Stimulated activated CD4-positive, alpha-beta T cell treated with anti-CD3 and anti-CD28 coated beads, Interleukin-1b, Interleukin-23, amount 100 ng/mL, for 24 hours (primary cell): ENCODE measurements around the gene GPR12.
"Not testable (repeated sequence)": the region's sequence is repeated elsewhere in the genome, so short reads cannot be mapped to it uniquely, and the experiment has no call there.

Experiments
- DNase-seq, 4 experiments: peaks; one replicate each; pipeline ENCODE4 v3.0.0-alpha.2; 2020; ENCODE audit warnings: low read depth in 4 of 4, low spot score in 1 of 4

The GPR12 gene

GRCh38 chr13:26749285-26749684, 11.3 kb downstream of the GPR12 start:
- no peak for DNase-seq

GRCh38 chr13:26747706-26748105, 12.9 kb downstream of the GPR12 start:
- no peak for DNase-seq

GRCh38 chr13:26743971-26744370, 16.6 kb downstream of the GPR12 start:
- DNase-seq, result no peak

- DNase-seq, result no peak
These were observed 17.8 kb downstream of the GPR12 start for GRCh38 chr13:26742691-26743358.

- DNase-seq, result no peak
These were observed 24.9 kb downstream of the GPR12 start for GRCh38 chr13:26735677-26736076.

GRCh38 chr13:26727633-26728032, 33.0 kb downstream of the GPR12 start:
- no peak for DNase-seq

- no peak for DNase-seq
These were observed 33.5 kb downstream of the GPR12 start for GRCh38 chr13:26727122-26727521.

- DNase-seq, result no peak
These were observed 33.9 kb downstream of the GPR12 start for GRCh38 chr13:26726684-26727083.

GRCh38 chr13:26723620-26724019, 37.0 kb downstream of the GPR12 start:
- DNase-seq, result not testable (repeated sequence)

GRCh38 chr13:26722321-26722720, 38.3 kb downstream of the GPR12 start:
- no peak for DNase-seq

GRCh38 chr13:26721251-26722121, 39.1 kb downstream of the GPR12 start:
- peak in 1 of 4 experiments; percentile 5 for DNase-seq

- DNase-seq, result no peak
These were observed 41.1 kb downstream of the GPR12 start for GRCh38 chr13:26719356-26719945.

- no peak for DNase-seq
These were observed 41.7 kb downstream of the GPR12 start for GRCh38 chr13:26718872-26719271.

GRCh38 chr13:26718146-26718545, 42.4 kb downstream of the GPR12 start:
- no peak for DNase-seq

GRCh38 chr13:26716984-26717383, 43.6 kb downstream of the GPR12 start:
- DNase-seq, result no peak

GRCh38 chr13:26713341-26713740, 47.2 kb downstream of the GPR12 start:
- DNase-seq, result no peak

- no peak for DNase-seq
These were observed 49.4 kb downstream of the GPR12 start for GRCh38 chr13:26711211-26711610.

GRCh38 chr13:26710166-26710565, 50.4 kb downstream of the GPR12 start:
- no peak for DNase-seq

- DNase-seq, result no peak
These were observed 51.1 kb downstream of the GPR12 start for GRCh38 chr13:26709461-26709860.

GRCh38 chr13:26708007-26708297, 52.6 kb downstream of the GPR12 start:
- no peak for DNase-seq

- DNase-seq, result no peak
These were observed 53.2 kb downstream of the GPR12 start for GRCh38 chr13:26707122-26708006.
